Globus pallidus (tissue), 1 donor: ENCODE results near the gene MINDY1.

ENCODE experiments used
- DNase-seq: peaks from one replicate; pipeline ENCODE4 v3.0.0-alpha.2; 2015; ENCODE audit warnings: low spot score

MINDY1 gene

DNA sequence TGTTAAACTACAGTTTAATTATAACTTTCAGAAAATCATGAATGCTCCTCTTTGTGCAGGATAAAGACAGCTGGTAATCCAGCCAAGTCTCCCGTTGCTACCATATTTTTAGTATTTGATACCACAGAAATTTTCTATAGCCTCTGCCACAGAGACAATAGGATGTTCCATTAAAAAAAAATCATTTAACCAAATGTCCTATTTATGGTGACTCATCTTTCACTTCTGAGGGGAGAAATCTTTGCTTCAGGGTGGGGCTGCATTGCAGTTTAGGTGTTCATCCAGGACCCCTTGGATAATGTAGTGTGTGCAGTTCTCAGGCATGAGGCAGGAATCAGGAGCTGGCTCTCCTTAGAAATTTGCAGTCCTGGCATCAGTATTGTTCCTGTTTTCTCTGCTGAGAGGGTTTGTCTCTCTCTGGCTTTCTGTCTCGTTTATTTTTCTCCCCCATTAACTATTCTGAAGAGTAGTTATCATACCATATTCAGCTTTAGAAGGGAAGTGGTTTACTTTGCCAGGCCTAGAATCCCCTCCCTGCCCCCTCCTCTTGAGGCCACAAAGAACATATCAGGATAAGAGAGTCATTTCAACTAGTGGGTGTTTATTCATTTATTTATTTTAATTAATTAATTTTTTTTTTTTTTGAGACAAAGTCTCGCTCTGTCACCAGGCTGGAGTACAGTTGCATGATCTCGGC, 4.6 kb upstream of the MINDY1 start:
- no peak for DNase-seq

DNA sequence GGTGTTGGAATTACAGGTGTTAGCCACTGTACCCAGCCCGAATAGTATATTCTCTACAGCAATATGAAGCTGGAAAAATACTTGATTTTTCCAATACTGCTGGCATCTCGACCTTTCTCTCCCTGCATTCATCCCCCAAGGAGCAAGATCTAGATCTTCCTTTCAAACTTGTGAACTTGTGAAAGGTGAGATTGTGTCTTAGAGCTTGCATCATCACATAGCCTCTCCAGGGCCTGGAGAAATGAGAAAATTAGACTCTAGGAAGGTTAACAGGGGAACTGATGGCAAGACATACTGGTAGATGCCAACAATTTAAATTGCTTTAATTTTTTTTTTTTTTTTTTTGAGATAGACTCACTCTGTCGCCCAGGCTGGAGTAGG, 3.6 kb upstream of the MINDY1 start:
- no peak for DNase-seq

DNA sequence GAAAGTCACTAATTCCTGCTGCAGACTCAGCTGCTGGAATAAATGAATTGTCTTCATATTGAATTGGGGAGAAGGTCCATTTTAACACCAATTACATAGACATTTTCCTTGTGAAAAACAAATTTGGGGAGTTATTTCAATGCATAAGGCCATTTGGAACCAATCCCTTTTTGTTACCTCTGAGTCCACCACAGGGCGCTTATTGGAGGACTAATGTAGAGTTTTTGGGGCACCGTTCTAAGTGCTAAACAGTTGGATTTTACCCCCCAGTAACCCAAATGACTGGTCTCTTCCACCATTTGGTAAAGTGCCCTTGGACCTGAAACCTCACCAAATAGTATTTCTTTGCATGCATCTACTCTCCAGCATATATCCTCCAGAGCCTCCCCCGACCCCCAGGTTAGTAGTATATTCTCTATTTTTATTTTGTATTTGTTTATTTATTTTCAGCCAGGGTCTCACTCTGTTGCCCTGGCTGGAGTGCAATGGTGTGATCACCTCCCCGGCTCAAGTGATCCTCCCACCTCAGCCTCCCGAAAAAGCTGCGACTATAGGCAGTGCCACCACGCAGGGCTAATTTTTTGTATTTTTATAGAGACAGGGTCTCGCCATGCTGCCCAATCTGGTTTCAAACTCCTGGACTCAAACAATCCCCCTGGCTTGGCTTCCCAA, 3.1 kb upstream of the MINDY1 start:
- DNase-seq, result no peak

DNA sequence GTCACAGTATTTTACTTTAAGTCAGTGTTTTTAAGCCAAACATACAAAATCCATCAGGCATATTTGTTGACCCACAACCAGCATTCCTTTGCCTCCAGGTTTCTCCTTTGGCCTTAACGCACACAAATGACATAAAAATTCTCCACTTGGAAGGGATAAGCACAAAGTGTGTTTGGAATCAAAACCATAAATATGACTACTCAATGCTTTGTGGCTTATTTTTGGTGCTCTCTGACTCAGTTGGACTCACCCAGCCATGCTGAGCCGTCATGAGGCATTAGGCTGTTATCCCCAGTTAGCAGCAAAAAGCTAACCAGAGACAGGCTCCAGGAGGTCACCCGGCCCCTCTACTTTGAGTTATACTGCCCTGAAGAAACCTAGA, 2.5 kb upstream of the MINDY1 start:
- no peak for DNase-seq

DNA sequence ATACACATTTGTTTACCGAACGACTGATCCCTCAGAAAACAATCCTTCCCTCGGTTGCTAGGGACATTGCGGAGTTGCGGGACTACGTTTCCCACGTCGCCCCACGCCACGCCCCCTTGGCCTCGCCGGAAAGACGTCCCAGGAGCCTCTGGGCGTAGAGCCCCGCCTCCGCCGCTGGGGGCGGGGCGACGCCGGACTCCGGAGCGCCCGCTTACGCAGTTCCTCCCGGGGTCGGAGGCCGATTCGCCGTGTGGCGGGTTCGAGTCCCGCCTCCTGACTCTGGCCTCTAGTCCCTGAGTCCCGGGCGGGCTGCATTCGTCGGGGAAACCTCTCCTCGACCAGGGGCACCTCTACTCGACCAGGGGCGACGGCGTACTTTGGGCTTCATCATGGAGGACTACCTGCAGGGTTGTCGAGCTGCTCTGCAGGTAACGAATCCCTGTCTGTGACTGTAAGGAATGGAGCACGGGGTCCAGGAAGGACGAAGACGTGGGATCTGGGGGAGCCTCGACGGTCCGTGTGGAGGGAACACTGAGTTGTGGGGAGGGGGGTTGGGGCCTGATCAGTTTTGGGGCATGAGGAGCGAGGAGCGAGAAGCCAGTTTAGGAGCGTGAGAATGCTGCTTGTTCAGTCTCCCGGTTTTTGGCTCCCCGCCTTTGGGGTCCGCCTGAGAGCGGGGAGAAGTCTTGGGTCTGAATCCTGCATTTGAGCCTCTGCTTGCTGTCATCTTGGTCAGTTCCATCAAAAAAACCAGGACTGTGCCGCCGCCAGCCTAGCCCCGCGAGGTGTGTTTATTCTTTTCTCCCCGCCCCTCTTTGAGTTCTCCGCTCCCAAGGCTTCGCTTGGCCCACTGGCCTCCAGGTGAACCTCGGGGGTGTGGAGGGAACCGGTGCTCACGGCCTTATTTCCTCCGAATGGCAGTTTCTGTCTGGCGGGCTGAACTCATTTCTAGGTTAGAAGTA, 1.8 kb upstream of the MINDY1 start, which contains the start of gene PRUNE1:
Gene PRUNE1, plus strand, starts transcription at position 206 of the 962 bp plus-strand sequence. Its CDS starts 184 bp downstream, at position 390.
- DNase-seq, result peak; percentile 96

DNA sequence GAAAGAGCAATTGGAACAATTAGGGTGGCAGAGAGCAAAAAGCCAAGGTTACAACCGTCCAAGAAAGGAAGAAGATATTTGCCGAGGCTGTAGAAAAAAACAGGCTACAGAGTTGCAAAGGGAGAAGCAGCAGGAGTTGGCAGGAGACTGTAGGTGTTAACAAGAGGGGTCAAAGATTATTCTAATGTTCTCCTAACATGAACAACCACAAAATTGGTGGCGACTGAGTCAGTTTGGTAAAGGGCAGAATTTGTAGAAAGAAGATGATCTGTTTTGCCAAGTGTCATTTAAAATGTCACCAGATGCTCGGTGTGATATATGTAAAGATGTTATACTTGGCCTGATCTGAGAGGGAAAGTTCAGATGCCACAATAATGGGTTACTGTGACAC, 1.1 kb upstream of the MINDY1 start:
- DNase-seq, result no peak

DNA sequence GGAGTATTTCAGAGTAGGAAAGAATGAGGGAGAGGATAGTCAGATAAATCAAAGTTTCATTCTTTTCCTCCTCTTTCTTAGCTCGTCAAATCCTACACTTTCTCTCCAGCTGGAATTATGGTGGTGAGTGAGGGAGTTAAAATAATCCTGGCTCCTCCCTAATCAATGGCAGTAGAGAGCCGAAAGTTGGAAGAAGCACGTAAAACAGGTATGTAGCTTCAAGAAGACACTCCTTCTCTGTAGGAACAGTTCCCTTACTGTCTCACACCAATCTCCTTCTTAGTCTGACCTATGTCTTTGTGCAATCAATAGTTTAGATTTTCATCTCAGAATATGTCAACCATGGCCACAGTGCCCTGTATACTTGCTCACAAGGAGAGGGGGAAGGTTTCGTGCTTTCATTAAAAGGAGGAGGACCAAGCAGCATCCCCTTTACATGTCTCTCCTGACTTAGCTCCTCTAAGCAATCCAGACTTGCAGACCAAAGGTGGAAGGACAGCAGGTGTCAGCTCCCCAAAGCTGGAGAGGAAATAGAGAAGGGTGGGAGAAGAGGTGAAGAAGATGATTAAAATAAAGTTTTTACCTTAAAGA, 878 bp downstream of the MINDY1 start:
- DNase-seq, result peak; percentile 48

DNA sequence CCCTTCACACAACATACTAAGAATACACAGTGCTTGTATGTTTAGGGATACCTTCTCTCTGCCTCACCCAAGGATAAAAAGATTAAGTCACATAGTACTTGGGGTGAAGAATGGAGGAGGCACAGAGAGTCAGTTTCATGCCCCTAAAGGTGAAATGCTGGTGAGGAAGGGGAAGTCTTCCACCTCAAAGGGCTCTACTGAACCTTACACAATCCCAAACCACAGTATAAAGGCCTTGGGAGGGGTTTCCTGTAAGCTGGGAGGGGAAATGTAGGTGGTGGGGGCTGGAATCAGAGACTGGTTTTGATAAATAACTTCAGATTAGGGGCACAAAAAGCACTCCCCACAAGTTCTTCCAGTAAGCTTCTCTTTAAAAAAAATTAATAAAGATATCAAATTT, 3.5 kb downstream of the MINDY1 start:
- no peak for DNase-seq

DNA sequence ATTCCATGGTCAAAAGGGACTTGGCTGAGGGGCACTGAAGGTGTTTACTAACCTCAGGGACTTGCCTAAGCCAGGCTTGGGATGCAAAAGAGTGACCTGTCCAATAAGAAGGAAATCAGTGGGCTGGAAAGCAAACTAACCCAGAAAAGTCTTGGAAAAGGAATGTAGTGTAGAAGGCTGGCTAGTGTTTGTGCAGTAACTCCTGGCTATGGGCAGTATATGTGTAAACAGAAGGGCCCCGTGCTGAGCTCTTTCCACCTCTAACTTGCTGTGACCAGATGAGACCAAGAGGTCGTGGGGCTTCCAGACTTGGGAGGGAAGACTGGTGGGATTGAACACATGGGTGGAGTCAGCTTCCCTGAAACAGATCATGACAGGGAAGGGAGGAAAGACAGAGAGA, 4.1 kb downstream of the MINDY1 start:
- DNase-seq, result no peak

DNA sequence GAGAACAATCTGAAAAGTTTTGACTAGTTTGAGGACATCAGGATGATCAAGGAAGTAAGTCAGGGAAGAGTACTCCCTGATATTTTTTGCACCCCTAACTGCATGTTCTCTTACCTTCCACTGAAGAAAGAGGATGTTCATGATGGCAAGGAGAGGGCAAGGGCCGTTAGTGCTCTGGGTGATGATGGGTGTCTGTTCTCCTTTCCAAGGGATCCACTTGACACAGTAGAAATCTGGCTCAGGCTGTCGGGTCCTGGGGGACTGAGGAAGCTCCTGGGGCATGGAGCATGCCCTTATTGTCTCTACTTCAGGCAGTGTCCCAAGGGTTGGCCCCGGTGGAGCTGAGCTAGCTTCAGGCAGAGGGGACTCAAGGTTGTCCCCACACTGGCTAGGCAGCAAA, 4.7 kb downstream of the MINDY1 start:
- no peak for DNase-seq

DNA sequence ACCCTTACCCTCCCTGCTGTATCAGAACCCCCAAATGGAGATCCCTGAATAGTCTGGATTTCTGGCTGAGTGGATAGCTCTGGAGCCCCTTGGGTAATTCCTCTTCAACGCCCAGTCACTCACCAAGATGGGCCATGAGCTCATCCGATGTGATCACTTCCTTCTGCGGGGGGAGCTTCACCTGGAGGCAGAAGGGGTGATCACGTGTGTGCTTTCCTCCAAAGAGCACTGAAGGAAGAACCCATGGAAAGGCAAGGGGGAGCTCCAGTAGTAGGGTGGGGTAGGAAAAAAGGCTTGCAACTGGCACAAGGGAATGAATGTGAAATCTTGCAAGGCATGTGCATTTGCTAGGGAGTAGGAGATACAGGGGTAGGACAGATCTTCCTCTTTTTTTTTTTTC, 5.1 kb downstream of the MINDY1 start:
- no peak for DNase-seq

DNA sequence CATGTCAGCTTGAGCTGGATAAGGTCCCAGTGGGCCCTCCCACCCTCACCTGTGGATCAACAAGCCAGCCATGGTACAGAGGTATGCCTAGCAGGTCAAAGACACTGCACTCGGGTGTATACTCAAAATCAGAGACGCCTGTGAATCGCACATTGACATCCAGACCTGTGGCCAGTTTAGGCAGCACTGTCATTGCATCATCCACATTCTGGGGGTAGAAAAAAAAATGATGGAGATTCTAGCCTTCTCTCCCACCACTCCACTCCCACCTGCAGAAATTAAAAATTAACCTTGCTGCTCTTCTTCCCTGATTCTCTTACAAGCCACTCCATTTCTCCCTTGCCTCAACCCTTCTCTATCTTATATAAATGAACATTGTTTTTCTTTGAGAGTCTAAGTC, 6.3 kb downstream of the MINDY1 start:
- DNase-seq, result no peak

DNA sequence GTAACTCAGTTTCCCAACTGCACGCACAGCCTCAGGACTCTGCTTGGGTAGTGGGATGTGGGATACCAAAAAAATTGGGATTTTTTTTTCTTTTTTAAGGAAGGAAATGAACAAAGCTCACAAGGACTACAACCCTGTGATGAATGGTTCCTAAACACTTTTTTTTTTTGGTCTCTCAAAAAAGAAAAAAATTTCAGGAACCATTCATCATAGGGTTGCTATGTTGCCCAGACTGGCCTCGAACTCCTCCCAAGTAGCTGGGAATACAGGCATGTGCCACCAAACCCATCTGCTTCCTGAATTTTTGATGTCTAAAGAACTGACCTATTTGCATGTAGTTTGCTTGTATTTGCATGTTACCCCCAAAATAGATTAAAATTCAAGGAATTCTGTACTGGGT, 6.8 kb downstream of the MINDY1 start:
- DNase-seq, result no peak

DNA sequence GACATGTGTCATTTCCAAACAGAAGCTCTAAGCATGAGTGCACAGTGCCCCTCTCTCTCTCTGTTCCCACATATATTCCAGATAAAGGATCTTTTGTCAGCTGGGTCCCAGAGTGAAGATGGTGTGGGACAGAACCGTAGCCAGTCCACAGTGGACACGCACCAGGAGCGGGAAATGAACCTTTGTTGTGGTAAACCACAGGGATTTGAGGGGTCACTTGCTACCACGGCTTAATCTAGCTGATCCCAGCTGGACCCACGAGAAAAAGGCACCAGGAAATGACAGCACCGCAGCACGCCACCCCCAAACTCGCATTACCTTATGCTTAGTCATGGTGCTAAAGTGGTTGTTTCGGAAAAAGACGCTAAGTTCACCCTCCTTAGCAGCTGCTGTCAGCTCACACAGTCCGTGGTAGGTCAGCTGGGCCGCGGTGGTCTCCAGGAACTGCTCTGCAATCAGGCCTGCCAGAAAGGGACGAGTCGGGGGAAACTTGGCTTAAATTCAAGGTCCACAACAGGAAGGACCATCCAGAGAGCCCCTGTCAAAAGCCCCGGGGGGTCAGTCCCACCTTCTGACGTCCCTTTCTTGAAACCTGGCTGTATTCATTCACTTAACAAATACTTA, 7.5 kb downstream of the MINDY1 start:
- DNase-seq, result peak; percentile 82

DNA sequence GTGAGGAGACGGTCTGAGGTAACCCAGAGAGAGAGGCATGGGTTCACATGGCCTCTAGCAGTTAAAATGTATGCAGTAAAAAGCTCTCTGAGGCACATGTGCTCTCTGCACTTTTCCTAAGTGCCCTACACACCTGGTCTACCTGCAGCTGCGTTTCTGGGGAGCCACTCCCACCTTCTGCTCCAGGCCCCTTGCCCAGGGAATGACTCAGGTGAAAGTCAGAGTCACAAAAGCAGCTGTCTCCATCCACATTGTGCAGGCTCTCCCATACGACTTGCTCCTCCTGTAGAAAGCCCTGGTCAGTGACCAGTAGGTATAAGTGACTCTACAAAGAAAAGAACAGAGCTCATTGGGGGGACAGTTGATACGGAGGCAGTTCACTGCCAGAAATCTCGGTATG, 8.8 kb downstream of the MINDY1 start:
- no peak for DNase-seq

DNA sequence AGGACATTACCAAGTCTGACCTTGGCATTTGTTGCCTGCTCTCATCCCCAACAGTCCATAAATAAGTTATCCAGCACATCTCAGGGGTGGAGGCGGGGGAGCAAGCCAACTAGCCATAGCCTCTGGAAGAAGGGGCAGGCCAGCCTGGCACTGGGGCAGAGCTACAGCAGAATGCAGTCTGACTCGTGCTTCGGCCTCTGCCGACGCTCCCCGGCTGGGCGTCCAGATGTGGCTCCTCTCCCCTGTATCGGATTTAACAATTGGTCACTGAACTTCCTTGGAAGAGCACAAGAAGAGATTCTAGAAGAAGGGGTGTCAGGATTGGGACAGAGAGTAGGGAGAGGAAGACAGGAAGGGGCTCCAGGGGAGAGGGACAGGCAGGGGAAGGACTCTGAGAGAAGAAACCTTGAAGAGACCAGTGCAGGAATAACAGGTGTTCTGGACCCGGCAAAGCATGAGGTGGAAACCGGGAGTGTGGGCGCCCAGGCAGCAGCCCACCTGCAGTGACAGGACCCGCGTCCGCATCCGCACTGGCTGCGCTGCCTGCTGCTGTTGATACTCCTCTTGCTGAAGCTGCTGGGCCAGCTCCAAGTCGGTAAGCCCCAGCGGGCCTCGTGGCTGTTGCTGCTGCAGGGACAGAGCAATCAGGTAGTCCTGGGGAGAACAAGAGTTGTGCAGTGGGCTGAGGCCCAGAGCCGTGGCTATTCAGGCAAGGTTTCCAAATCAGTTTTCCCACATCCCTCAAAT, 9.4 kb downstream of the MINDY1 start:
- DNase-seq, result no peak

DNA sequence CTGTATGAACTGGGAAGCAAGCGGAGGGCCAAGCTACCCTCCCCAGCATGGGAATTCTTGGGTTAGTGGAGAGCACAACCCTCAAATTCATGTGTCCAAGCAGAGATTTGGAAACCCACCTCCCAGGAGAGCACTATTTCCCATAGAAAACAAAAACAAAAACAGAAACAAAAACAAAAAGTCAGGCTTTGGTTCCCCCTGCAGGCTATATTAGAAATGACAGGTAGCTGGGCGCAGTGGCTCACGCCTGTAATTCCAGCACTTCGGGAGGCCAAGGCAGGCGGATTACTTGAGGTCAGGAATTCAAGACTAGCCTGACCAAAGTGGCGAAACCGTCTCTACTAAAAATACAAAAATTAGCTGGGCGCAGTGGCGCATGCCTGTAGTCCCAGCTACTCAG, 10.8 kb downstream of the MINDY1 start:
- peak; percentile 49 for DNase-seq

DNA sequence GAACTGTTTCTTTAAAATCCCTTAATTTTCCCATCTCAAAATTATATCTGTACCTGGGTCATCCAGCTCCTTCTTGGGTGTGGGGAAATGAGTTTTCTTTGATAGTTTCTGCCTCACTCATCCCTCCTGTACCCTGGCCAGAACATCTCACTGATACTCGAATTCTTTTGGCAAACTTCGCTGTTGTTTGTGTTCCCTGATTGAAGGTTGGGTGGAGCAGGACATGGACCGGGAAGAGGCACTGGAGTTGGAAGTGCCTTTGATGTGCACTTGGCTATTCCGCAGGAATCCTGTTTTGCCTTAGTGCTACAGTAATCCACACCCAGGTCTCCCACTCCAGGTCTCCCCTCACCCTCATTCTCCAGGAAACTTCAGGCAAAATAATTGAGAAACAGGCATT, 11.2 kb downstream of the MINDY1 start:
- no peak for DNase-seq

DNA sequence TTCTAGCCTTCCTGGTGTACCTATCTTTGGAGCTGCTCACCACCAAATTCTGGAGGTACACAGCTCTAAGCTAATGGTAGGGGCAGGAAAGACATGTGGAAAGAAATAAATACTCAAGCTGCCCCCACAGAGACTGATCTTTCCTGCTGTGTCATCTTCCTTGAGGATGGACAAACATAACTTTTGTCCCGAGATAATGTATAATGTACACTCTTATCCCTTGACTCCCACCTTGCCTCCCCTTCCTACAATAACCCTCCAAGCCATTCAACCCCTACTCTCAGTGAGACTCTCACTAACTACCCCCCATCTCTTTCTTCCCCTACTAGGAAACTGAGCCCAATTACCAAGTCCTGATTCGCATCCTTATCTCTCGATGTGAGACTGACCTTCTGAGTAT, 12.5 kb downstream of the MINDY1 start:
- no peak for DNase-seq

DNA sequence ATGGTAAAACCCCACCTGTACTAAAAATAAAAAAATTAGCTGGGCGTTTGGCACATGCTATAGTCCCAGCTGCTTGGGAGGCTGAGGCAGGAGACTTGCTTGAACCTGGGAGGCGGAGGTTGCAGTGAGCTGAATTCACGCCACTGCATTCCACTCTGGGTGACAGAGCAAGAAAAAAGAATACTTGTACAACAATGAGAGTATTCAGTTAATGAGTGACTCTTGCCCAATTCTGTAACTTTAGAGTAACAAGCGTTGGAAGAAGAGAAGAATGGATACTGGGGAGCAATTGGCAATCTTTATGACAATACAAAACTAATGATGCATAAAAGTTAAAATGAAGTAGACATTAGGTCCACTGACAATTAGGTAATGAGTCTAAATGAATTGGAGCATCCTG, 14.1 kb downstream of the MINDY1 start:
- no peak for DNase-seq

DNA sequence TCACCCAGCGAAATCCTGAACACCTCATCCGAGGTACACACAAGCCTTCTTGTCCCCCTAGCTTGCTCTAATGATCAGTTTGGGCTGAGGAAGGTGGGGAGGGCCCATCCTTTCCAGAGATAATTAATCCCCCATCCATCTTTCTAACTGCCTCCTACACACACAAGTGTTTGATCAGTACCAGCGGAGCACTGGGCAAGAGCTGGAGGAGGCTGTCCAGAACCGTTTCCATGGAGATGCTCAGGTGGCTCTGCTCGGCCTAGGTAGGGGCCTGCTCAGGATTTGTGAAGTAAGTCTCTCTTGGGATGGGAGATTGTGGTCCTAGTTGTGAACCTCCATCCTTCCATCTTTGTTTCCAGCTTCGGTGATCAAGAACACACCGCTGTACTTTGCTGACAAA, 18.8 kb downstream of the MINDY1 start:
- DNase-seq, result no peak
